ENCODE results near the gene SLC9A2. TPM values are rescaled to one million over a fixed set of nuclear protein-coding genes. Genes with fewer than 3 reads are reported as not detected.

SLC9A2 gene
- total RNA-seq, 2 donors from 2014 or later: not detected

- H3K4me1 ChIP-seq (ENCODE audit: control insufficient read depth, insufficient read depth, low read length): peaks cover 7% of the 10 kb centered on the region
- H3K27ac Mint-ChIP-seq: no peak overlapping the region
- H3K4me1 Mint-ChIP-seq: peaks cover 20% of the 10 kb centered on the region
- H3K36me3 ChIP-seq (ENCODE audit: control insufficient read depth, insufficient read depth, low read length): no peaks in the 10 kb centered on the region
- no peak overlapping the region for H3K4me3 Mint-ChIP-seq
- H3K9me3 ChIP-seq (ENCODE audit: control insufficient read depth, low read length): no peaks in the 10 kb centered on the region
- H3K9me3 Mint-ChIP-seq: no peaks in the 10 kb centered on the region
- H3K27ac ChIP-seq (ENCODE audit: low read depth, low read length): no peak overlapping the region
- H3K36me3 Mint-ChIP-seq (ENCODE audit: low read depth): no peaks in the 10 kb centered on the region
- no peak overlapping the region for H3K4me3 ChIP-seq (ENCODE audit: low read length)
- H3K9ac ChIP-seq (ENCODE audit: extremely low read depth, low read length, poor library complexity, severe bottlenecking): no peak overlapping the region
- no peaks in the 10 kb centered on the region for H3K27me3 Mint-ChIP-seq (ENCODE audit: insufficient read depth)
- peak; percentile 50 for DNase-seq
- WGBS, 2 experiments (ENCODE audit: insufficient coverage in 1 of 2, insufficient read length in 1 of 2): 67 to 78% methylated on average over 8 of the region's 8 CpGs
- H3K27me3 ChIP-seq (ENCODE audit: control insufficient read depth, insufficient read depth, low read length, poor library complexity, severe bottlenecking): no peaks in the 10 kb centered on the region
- TF ChIP-seq CTCF (conservative IDR thresholded peaks at IDR 0.05): no peak
These were observed 89.7 kb downstream of the SLC9A2 start for GRCh38 chr2:102708847-102709559.

- H3K36me3 ChIP-seq (ENCODE audit: control insufficient read depth, insufficient read depth, low read length): peaks cover 65% of the 10 kb centered on the region
These were observed 98.1 kb downstream of the SLC9A2 start for GRCh38 chr2:102717308-102718018.

More at GRCh38 chr2:102717308-102718018, 98.1 kb downstream of the SLC9A2 start:
- Mint-ChIP-seq H3K9me3 (no peaks in the 10 kb centered on the region), H3K4me3 (no peak overlapping the region), H3K4me1 (no peaks in the 10 kb centered on the region), H3K27me3 (ENCODE audit: insufficient read depth) (no peaks in the 10 kb centered on the region), H3K36me3 (ENCODE audit: low read depth) (peaks cover 47% of the 10 kb centered on the region), H3K27ac (no peak overlapping the region)
- Histone ChIP-seq H3K9ac (ENCODE audit: extremely low read depth, low read length, poor library complexity, severe bottlenecking) (no peak overlapping the region), H3K27ac (ENCODE audit: low read depth, low read length) (no peak overlapping the region), H3K9me3 (ENCODE audit: control insufficient read depth, low read length) (no peaks in the 10 kb centered on the region), H3K4me1 (ENCODE audit: control insufficient read depth, insufficient read depth, low read length) (peaks cover 5% of the 10 kb centered on the region), H3K4me3 (ENCODE audit: low read length) (no peak overlapping the region), H3K27me3 (ENCODE audit: control insufficient read depth, insufficient read depth, low read length, poor library complexity, severe bottlenecking) (no peaks in the 10 kb centered on the region)
- 94 to 96% methylated on average over 4 to 5 of the region's 5 CpGs for WGBS, 2 experiments (ENCODE audit: insufficient coverage in 1 of 2, insufficient read length in 1 of 2)
- no peak for DNase-seq
- no peak for TF ChIP-seq CTCF (conservative IDR thresholded peaks at IDR 0.05)
